Gastrocnemius medialis (tissue), 4 donors: Measurements from ENCODE around the gene GMCL2. TPM values are rescaled to one million over a fixed set of nuclear protein-coding genes. Genes with fewer than 3 reads are reported as not detected.

Experiments used
- ATAC-seq, 2 donors: fragments of 150-250 bp; one replicate each; pipeline ENCODE4 v1.9.1; 2016
- DNase-seq, 2 donors: peaks; one replicate each; pipeline ENCODE4 v3.0.0-alpha.2; 2019
- H3K27ac ChIP-seq, 4 donors: fragments of 200-600 bp; sonication (generic); 1 replicate in 1 of 4; 2 replicates in 3 of 4; pipeline ENCODE4 v1.5.1; 2016 to 2018; ENCODE audit warnings: mild to moderate bottlenecking in 2 of 4, moderate library complexity in 1 of 4
- H3K27me3 ChIP-seq, 3 donors: fragments of 200-600 bp; sonication (generic) in 2 of 3; 1 replicate in 1 of 3; 2 replicates in 2 of 3; pipeline versions ENCODE4 v1.5.1 to v1.6.0; 2016 to 2019; ENCODE audit warnings: mild to moderate bottlenecking in 1 of 3, moderate library complexity in 1 of 3
- H3K36me3 ChIP-seq, 2 donors: fragments of 200-600 bp; sonication (generic) in 1 of 2; one replicate each; pipeline ENCODE4 v1.5.1; 2017 to 2018
- H3K4me1 ChIP-seq, 2 donors: fragments of 200-600 bp; sonication (generic) in 1 of 2; one replicate each; pipeline ENCODE4 v1.5.1; 2016 to 2017; ENCODE audit warnings: mild to moderate bottlenecking in 2 of 2
- H3K4me3 ChIP-seq, 4 donors: fragments of 200-600 bp; sonication (generic) in 3 of 4; 1 replicate in 1 of 4; 2 replicates in 3 of 4; pipeline ENCODE4 v1.5.1; 2016 to 2019; ENCODE audit warnings: mild to moderate bottlenecking in 2 of 4
- H3K9me3 ChIP-seq, 3 donors: fragments of 200-600 bp; sonication (generic) in 2 of 3; 1 replicate in 1 of 3; 2 replicates in 2 of 3; pipeline ENCODE4 v1.5.1; 2016 to 2019
- POLR2A ChIP-seq, 2 donors: fragments of 450-650 bp; IDR thresholded peaks; one replicate each; pipeline ENCODE4 v1.6.1; 2017; ENCODE audit warnings: antibody characterized with exemption in 2 of 2, mild to moderate bottlenecking in 2 of 2, moderate library complexity in 2 of 2
- in situ Hi-C, 4 donors: fragments of 200-750 bp; cut with MboI; loops; one replicate each; pipeline versions ENCODE4 v1.15.0 to v1.8.0; 2017; ENCODE audit warnings: low sequenced_read_pairs in 4 of 4
- intact Hi-C: fragments of 100-400 bp; cut with DNase I; formaldehyde crosslinking; loops from one replicate; pipeline ENCODE4 v1.15.1; 2023; ENCODE audit warnings: low total_unique reads
- total RNA-seq, 4 donors: library from RNA; depleted of rRNA; stranded (reverse); fragments of >200 nt; gene quantifications; one replicate each; pipeline versions ENCODE4 v1.1.0 to v1.2.3, GENCODE V29; 2016
- TF ChIP-seq, protein P1 (sequence below), 5 experiments: fragments of 450-650 bp in 3 of 5; fragments of 200-600 bp in 2 of 5; sonication (generic) in 2 of 5; IDR thresholded peaks in 4 of 5; conservative IDR thresholded peaks in 1 of 5; 1 replicate in 4 of 5; 2 replicates in 1 of 5; pipeline ENCODE4 v1.5.1; 2016 to 2019; ENCODE audit warnings: antibody characterized with exemption in 5 of 5, mild to moderate bottlenecking in 3 of 5, moderate library complexity in 3 of 5

GMCL2 gene
- total RNA-seq, 4 donors from 2014 or later: not detected

DNA sequence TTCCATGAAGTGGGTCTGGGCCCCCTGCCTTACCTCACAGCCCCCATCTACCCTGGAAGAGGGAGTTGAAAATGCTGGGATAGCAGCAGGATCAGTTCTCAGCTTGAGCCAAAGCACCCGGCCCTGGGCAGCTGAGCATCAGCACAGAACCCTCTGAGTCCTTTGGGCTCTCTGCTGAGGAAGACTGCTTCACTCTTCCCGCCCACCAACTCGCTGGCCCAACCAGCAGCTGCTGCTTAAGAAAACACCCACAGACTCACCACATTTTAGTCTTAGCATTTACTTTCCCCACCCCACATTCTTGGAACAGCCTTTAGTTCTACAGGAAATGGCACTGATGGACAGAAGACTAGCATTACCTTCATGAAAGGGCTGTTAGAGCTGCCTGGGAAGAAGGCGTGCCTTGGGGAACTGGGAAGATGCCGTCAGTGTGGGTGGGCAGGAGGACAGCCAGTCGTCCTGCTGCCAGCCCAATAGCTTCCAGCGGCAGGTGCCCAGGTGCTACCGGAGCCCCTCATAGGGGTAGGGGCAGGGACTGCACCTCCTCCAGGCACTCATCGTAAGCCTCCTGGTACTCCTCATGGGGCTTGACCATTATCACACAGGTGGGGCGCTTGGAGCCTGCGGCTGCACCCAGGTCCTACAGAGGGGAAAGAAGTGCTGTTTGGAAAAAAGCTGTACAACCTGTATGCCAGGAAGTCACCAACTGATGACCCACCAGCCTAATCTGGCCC lies 37.8 kb downstream of the GMCL2 start:
- DNase-seq (peak in 1 of 2 donors; percentile 9), ATAC-seq (no peak)
- H3K27ac ChIP-seq: no peak overlapping the region
- H3K36me3 ChIP-seq: peaks cover 0 to 67% of the 10 kb centered on the region in 2 donors
- no peaks in the 10 kb centered on the region for H3K9me3 ChIP-seq
- intact Hi-C loops (no loop called here), in situ Hi-C loops (no loop called here)
- no peak overlapping the region for H3K4me3 ChIP-seq
- H3K27me3 ChIP-seq: no peaks in the 10 kb centered on the region
- TF ChIP-seq POLR2A (IDR thresholded peaks at IDR 0.05): no peak
- TF ChIP-seq, protein P1, sequence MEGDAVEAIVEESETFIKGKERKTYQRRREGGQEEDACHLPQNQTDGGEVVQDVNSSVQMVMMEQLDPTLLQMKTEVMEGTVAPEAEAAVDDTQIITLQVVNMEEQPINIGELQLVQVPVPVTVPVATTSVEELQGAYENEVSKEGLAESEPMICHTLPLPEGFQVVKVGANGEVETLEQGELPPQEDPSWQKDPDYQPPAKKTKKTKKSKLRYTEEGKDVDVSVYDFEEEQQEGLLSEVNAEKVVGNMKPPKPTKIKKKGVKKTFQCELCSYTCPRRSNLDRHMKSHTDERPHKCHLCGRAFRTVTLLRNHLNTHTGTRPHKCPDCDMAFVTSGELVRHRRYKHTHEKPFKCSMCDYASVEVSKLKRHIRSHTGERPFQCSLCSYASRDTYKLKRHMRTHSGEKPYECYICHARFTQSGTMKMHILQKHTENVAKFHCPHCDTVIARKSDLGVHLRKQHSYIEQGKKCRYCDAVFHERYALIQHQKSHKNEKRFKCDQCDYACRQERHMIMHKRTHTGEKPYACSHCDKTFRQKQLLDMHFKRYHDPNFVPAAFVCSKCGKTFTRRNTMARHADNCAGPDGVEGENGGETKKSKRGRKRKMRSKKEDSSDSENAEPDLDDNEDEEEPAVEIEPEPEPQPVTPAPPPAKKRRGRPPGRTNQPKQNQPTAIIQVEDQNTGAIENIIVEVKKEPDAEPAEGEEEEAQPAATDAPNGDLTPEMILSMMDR (IDR thresholded peaks at IDR 0.05 in 4 of 5, conservative IDR thresholded peaks at IDR 0.05 in 1 of 5): no peak
- peaks cover 16 to 17% of the 10 kb centered on the region in 2 donors for H3K4me1 ChIP-seq

DNA sequence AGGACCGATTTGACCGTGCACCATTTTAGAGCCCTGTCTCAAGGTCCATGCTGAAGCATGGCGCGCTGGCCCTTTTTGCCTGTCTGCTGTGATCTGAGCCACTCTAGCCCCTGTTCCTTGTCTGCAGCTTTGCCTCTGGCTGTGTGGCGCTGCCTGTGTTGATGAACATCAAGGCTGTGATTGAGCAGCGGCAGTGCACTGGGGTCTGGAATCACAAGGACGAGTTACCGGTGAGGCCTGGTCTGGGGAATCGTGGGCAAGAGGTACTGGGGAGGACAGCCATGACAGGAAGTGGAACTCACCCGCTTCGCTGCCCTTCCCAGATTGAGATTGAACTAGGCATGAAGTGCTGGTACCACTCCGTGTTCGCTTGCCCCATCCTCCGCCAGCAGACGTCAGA lies 39.8 kb downstream of the GMCL2 start:
- DNase-seq (no peak), ATAC-seq (no peak)
- Histone ChIP-seq H3K27me3 (no peaks in the 10 kb centered on the region), H3K36me3 (peaks cover 0 to 84% of the 10 kb centered on the region in 2 donors), H3K27ac (no peak overlapping the region), H3K4me3 (no peak overlapping the region), H3K9me3 (no peaks in the 10 kb centered on the region), H3K4me1 (peaks cover 7 to 16% of the 10 kb centered on the region in 2 donors)
- in situ Hi-C loops (no loop called here), intact Hi-C loops (no loop called here)
- TF ChIP-seq POLR2A (IDR thresholded peaks at IDR 0.05): no peak
- TF ChIP-seq, protein P1 (IDR thresholded peaks at IDR 0.05 in 4 of 5, conservative IDR thresholded peaks at IDR 0.05 in 1 of 5): no peak

DNA sequence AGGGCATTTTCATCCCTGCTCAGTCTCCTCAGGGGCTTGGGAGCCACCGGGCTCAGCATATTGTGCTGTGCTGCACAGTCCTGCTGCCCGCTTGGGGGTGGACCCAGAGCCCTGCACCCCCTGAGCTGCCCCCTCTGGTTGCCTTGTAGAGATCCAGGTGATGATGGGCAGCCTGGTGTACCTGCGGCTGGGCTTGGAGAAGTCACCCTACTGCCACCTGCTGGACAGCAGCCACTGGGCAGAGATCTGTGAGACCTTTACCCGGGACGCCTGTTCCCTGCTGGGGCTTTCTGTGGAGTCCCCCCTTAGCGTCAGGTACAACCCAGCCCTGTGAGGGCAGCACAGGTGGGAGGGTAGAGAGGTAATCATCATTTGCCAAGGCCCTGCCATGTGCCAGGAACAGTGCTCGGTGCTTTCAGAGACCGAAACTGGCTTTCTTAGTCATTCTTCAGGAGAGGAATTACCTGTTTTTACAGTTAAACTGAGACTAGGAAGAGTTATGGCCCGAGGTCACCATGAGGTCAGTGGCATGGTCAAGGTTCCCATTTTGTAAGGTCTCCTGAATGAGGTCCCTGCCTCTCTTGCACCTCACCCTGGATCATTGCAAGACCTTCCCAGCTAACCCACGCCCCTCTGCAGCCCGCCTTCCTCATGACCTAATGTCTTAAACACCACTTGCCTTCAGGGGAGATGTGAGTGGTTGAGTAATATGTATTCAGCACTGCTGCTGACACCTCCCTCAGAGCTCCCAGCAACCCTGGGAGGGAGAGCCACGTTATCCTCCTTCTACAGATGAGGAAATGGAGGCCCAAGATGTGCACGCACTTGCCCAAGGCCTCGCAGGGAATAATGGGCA lies 41.0 kb downstream of the GMCL2 start:
- TF ChIP-seq, protein P1 (IDR thresholded peaks at IDR 0.05 in 4 of 5, conservative IDR thresholded peaks at IDR 0.05 in 1 of 5): peak; percentile 65 to 74 (median 67)
- TF ChIP-seq POLR2A (IDR thresholded peaks at IDR 0.05): no peak
- H3K4me3 ChIP-seq: no peak overlapping the region
- intact Hi-C loops (loop anchor here (1.0 kb wide), 1 partner anchor 70 kb away; no protein-coding TSS in a partner anchor), in situ Hi-C loops (no loop called here)
- H3K27me3 ChIP-seq: no peaks in the 10 kb centered on the region
- peaks cover 0 to 88% of the 10 kb centered on the region in 2 donors for H3K36me3 ChIP-seq
- peak in 1 of 2 donors; percentile 53 for DNase-seq
- H3K4me1 ChIP-seq: peaks cover 0 to 7% of the 10 kb centered on the region in 2 donors
- no peak overlapping the region for H3K27ac ChIP-seq
- peak in 1 of 2 donors; percentile 47 for ATAC-seq
- no peaks in the 10 kb centered on the region for H3K9me3 ChIP-seq

DNA sequence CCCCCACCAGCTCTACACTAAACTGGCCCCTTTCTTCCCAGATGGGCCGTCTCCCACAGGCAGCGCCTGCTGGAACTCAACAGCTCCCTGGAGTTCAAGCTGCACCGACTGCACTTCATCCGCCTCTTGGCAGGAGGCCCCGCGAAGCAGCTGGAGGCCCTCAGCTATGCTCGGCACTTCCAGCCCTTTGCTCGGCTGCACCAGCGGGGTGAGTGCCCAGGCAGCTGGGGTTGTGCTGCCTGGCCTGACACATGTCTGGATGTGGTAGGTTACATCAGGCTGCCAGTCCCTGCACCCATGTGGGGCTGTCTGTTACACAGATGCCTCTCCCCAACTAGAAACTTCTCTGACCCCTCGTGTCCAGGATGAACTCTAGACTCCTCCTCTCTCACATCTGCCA lies 43.3 kb downstream of the GMCL2 start:
- TF ChIP-seq, protein P1 (IDR thresholded peaks at IDR 0.05 in 4 of 5, conservative IDR thresholded peaks at IDR 0.05 in 1 of 5): no peak
- no peak for TF ChIP-seq POLR2A (IDR thresholded peaks at IDR 0.05)
- Histone ChIP-seq H3K36me3 (peaks cover 0 to 78% of the 10 kb centered on the region in 2 donors), H3K9me3 (no peaks in the 10 kb centered on the region), H3K4me3 (no peak overlapping the region), H3K4me1 (peaks cover 0 to 7% of the 10 kb centered on the region in 2 donors), H3K27me3 (no peaks in the 10 kb centered on the region), H3K27ac (peak overlapping the region in 3 of 4 donors; percentile 25 to 70 (median 51))
- in situ Hi-C loops (no loop called here), intact Hi-C loops (no loop called here)
- DNase-seq: peak; percentile 26 to 76
- peak in 1 of 2 donors; percentile 85 for ATAC-seq
